Measurements from ENCODE around the gene FAF2.

FAF2 gene

DNA sequence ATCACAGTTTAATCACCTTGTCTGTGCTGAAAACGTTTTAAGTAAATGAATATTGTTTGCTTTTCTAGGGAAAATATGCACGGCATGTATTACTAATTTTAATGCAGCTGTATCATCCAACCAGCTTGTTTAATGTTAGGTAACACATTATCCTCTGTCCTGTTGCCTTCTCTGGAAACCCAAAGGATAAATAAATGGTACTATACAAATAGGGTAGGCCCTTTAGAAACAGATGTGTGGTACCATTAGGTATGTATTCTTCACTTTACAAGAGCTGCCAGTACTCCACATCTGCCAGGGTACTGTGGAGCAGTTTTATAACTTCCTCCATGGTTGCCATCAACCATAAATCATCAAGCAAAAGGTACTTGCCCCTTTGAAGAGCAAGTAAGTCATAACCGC lies 42.9 kb downstream of the FAF2 start:
- DNase-seq = no peak
- in situ Hi-C loops (cut with MboI; ENCODE audit: low pct_unique_long_range_greater_than_20kb, low sequenced_read_pairs) = no loop called here

DNA sequence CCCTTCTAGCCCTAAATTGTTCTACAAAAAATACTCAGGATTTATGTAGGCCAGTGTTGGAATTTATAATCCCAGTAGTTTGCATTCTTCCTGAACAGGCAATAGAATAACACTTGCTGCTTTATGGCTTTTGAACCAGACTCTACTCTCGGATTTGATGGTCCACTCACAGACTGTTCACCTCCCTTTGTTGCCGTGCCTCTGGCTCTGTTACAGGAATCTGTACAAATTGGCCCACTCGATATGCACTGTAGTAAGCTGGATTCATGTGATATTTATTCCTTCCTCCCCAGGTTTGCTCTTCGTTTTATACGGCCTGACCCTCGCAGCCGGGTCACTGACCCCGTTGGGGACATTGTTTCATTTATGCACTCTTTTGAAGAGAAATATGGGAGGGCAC lies 43.7 kb downstream of the FAF2 start:
- DNase-seq = no peak
- in situ Hi-C loops (cut with MboI; ENCODE audit: low pct_unique_long_range_greater_than_20kb, low sequenced_read_pairs) = no loop called here

GRCh38 chr5:176492431-176492830 lies 44.2 kb downstream of the FAF2 start:
- in situ Hi-C loops (cut with MboI; ENCODE audit: low pct_unique_long_range_greater_than_20kb, low sequenced_read_pairs) = no loop called here
- DNase-seq = no peak

DNA sequence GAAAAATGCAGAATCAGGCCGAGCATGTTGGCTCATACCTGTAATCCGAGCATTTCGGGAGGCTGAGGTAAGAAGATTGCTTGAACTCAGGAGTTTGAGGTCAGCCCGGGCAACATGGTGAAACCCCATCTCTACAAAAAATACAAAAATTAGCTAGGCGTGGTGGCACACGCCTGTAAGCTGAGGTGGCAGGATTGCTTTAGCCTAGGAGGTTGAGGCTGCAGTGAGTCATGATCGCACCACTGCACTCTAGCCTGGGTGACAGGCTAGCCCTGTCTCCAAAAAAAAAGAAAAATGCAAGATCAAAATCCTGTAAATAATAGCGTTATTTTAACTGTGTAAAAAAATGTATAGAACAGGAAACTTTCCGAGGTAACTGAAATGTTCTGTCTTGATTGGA lies 49.7 kb downstream of the FAF2 start:
- no peak for DNase-seq
- in situ Hi-C loops (cut with MboI; ENCODE audit: low pct_unique_long_range_greater_than_20kb, low sequenced_read_pairs) = no loop called here

GRCh38 chr5:176499273-176499672 lies 51.1 kb downstream of the FAF2 start:
- in situ Hi-C loops (cut with MboI; ENCODE audit: low pct_unique_long_range_greater_than_20kb, low sequenced_read_pairs) = no loop called here
- no peak for DNase-seq

DNA sequence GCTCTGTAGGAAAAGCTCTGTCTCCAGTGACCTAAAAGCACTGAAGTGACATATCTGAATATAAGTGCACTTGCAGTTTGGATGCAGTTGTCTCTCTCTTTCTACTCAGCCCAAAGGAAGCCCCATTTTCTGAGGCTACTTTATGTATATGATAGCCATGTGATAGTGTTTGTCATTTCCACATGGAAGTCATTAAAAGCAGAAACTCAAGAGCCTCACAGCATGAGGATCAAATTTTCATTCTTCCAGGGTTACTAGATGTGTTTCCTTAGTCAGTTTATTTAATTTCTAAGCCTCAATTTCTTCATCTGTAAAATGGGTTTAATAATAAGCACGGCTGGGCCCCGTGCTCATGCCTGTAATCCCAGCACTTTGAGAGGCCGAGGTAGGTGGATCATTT lies 52.3 kb downstream of the FAF2 start:
- DNase-seq = no peak
- in situ Hi-C loops (cut with MboI; ENCODE audit: low pct_unique_long_range_greater_than_20kb, low sequenced_read_pairs) = no loop called here

DNA sequence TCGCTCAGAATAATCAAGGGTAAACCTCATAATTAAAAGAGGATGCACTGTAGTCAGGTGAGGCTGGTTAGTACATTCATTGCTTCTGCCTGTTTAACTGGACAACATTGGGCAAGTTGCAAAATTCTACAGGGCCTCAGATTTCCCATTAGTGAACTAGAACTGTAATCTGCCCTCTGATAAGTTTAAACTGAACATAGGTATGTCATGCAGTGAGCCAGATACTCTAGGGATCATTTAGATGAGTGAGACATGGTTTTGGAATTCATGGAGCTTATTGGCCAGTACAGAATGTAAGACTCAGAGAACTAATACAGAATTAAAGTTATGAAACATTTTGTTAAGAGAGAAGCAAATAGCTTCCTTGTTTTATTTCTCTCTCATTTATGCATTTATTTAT lies 53.1 kb downstream of the FAF2 start:
- no peak for DNase-seq
- in situ Hi-C loops (cut with MboI; ENCODE audit: low pct_unique_long_range_greater_than_20kb, low sequenced_read_pairs) = no loop called here

GRCh38 chr5:176503496-176503895 lies 55.3 kb downstream of the FAF2 start:
- DNase-seq = no peak
- in situ Hi-C loops (cut with MboI; ENCODE audit: low pct_unique_long_range_greater_than_20kb, low sequenced_read_pairs) = no loop called here

- in situ Hi-C loops (cut with MboI; ENCODE audit: low pct_unique_long_range_greater_than_20kb, low sequenced_read_pairs) = no loop called here
Measured at GRCh38 chr5:176507911-176508310, 59.7 kb downstream of the FAF2 start.

DNA sequence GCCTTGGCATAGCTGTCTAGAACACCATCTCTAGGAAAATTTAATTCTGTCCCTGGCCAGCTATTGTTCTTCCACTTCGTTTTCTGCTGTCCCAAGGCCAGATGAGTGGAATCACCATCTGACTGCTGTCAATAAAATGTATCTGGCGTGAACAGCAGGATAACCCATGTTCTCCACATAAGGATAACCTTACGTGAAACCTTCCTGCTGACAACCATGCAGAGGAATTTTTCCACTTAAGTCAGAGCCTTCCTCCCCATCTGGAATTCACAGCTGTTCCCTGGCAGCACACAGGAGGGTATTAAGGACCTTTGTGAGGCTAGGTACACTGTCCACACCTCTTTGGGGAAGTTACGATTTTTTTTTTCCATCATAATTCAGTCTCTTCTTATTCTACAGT lies 60.4 kb downstream of the FAF2 start:
- in situ Hi-C loops (cut with MboI; ENCODE audit: low pct_unique_long_range_greater_than_20kb, low sequenced_read_pairs) = no loop called here

More at GRCh38 chr5:176507911-176508310, 59.7 kb downstream of the FAF2 start:
- no peak for DNase-seq

GRCh38 chr5:176513788-176514187 lies 65.6 kb downstream of the FAF2 start:
- in situ Hi-C loops (cut with MboI; ENCODE audit: low pct_unique_long_range_greater_than_20kb, low sequenced_read_pairs) = no loop called here
- DNase-seq = no peak

More for the DNA sequence above, 60.4 kb downstream of the FAF2 start:
- no peak for DNase-seq

GRCh38 chr5:176514244-176514950 lies 66.2 kb downstream of the FAF2 start:
- peak; percentile 37 for DNase-seq
- in situ Hi-C loops (cut with MboI; ENCODE audit: low pct_unique_long_range_greater_than_20kb, low sequenced_read_pairs) = no loop called here

- in situ Hi-C loops (cut with MboI; ENCODE audit: low pct_unique_long_range_greater_than_20kb, low sequenced_read_pairs) = no loop called here
- DNase-seq = no peak
Measured at GRCh38 chr5:176515396-176515795, 67.2 kb downstream of the FAF2 start.

GRCh38 chr5:176517053-176517661 lies 69.0 kb downstream of the FAF2 start:
- in situ Hi-C loops (cut with MboI; ENCODE audit: low pct_unique_long_range_greater_than_20kb, low sequenced_read_pairs) = no loop called here
- peak; percentile 39 for DNase-seq

DNA sequence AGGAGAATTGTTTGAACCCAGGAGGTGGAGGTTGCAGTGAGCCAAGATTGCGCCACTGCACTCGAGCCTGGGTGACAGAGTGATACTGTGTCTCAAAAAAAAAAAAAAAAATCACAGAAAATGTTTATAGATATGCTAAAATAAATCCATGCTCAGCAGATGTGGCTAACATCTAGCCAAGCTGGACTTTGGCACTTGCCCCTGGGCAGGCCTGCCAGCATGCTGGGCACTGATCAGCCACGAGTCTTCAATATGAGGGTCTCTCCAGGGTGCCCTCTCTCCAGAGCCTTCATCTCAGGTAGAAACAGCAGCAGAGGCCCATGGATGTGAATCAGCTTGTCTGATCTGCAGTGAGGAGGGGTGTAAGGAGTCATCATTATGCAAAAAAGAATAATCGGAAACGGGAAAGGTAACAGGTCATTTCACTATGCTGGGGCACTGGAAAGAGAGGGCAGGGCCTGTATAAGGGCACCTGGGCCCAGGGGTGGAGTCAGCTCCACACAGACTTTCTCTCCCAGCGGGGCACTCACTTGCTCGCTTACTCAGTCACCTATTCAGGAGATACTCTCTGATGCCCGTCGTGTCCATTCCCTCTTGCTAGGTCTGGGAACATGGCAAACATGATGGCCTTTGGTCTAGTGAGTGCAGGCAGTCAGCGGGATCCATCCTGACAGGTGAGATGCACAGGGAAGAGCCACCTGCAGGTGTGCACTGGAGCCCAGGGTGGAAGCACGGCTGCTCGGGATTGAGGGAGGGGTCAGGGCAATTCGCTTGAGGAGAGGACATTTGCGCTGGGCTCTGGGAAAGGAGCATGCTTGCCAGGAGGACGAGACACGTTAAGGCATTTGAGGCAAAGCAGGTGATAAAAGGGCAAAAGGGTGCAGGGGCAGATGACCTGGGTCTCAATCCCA lies 71.9 kb downstream of the FAF2 start:
- DNase-seq = no peak
- in situ Hi-C loops (cut with MboI; ENCODE audit: low pct_unique_long_range_greater_than_20kb, low sequenced_read_pairs) = no loop called here

DNA sequence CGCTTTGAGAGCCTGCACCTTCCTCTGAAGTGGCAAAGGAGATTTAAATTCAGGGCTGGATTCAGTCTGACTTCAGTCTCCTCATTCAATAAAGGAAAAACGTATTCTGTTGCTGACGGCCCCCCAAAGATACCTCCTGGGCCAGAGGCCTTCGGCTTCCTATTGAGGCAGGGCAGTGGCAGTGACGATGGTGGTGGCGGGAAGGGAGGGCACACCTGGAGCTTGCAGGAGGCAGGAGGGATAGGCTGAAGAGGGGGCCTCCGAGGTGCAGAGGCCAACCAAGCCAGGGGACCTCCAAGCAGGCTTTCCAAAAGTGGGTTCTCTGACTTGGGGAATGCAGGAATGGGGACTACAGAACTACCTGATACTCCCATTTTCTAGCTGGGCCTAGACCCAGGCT lies 73.1 kb downstream of the FAF2 start:
- in situ Hi-C loops (cut with MboI; ENCODE audit: low pct_unique_long_range_greater_than_20kb, low sequenced_read_pairs) = no loop called here
- DNase-seq = no peak

DNA sequence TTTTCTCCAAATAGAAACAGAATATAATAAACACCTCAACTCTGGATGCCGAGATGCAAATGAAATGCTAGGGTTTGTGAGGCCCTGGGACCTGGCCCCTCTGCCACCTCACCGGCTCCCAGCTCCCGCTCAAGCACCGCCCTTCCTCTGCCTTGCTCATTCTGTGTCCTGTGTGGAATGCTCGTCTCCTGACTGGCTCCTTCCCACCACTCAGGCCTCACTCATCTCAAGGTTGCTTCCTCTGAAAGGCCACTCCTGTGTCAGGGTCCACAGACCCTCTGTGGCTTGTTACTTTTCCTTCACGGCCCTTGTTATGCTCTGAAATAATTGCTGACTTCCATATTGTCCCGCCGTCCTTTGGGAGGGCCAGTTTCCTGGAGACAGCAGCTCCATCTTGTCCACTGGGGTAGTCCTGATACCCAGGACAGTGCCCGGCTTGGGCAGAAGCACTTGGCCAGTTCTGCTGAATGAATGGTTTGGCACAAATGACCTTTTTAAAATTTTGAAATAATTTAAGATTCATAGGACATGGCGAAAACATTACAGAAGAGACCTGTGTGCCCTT lies 73.6 kb downstream of the FAF2 start:
- no peak for DNase-seq
- in situ Hi-C loops (cut with MboI; ENCODE audit: low pct_unique_long_range_greater_than_20kb, low sequenced_read_pairs) = no loop called here

GRCh38 chr5:176524138-176524537 lies 76.0 kb downstream of the FAF2 start:
- no peak for DNase-seq
- in situ Hi-C loops (cut with MboI; ENCODE audit: low pct_unique_long_range_greater_than_20kb, low sequenced_read_pairs) = no loop called here

GRCh38 chr5:176524987-176525386 lies 76.8 kb downstream of the FAF2 start:
- in situ Hi-C loops (cut with MboI; ENCODE audit: low pct_unique_long_range_greater_than_20kb, low sequenced_read_pairs) = no loop called here
- no peak for DNase-seq

DNA sequence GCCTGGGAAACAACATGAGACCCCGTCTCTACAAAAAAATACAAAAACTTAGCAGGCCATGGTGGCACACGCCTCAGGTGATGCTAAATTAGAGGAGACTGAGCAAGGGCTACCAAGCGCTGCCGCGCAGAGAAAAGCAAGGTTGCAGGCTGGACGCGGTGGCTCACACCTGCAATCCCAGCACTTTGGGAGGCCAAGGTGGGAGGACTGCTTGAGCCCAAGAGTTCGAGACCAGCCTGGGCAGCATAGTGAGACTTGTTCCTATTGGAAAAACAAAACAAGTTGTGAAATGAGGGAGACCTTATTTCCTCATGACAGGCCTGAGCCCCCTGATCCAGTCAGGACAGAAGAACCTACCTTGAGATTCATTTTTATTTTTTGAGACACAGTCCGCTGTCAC lies 77.5 kb downstream of the FAF2 start:
- DNase-seq = no peak
- in situ Hi-C loops (cut with MboI; ENCODE audit: low pct_unique_long_range_greater_than_20kb, low sequenced_read_pairs) = no loop called here
